GM18520 (cell line): ENCODE data around the gene SNX24.
"Not testable (repeated sequence)": the region's sequence is repeated elsewhere in the genome, so short reads cannot be mapped to it uniquely, and the experiment has no call there.

Experiments
- ATAC-seq: cut with Tn5 transposase; IDR thresholded peaks from one replicate; pipeline ENCODE4 v1.9.1; 2021; ENCODE audit not compliant: unreplicated experiment

The SNX24 gene, protein sequence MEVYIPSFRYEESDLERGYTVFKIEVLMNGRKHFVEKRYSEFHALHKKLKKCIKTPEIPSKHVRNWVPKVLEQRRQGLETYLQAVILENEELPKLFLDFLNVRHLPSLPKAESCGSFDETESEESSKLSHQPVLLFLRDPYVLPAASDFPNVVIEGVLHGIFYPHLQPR

DNA sequence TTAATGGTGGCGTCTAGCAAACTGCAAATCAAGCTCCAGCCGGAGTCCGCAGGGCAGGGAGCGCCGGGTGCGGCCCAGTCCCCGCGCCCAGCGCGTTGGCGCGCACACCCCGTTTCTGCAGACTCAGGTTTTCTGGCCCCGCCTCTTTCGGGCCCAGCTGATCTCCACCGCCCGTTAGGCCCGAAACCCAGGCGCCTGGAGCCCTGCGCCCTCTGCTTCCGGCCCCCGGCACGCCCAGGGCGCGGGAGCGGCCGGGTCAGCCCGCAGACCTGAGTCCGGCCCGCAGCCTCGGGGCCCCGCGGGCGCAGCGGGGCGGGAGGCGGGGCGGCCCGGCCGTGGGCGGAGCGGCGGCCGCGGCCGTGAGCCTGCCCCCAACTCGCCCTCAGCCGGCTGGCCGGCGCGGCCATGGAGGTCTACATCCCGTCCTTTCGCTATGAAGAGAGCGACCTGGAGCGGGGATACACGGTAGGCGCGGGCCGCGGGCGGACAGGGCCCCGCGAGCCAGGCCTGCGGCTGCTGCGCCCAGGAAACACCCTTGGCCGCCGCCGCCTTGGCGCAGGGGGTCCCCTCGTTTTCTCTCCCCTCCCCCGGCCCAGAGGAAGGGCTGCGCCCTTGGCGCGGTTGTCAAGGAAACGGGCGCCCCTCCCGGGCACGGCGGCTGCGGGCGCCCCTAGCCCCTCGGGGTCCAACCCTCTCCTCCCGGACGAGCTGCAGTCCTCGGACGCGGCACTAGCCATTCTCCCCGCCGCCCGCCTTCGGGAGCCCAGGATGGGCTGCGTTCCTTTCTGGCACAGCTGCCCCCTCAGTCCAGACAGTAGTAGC, at the start of gene SNX24:
TSS of gene SNX24 (plus strand) at position 385 of the 822 bp plus-strand sequence. CDS start at position 406, 21 bp downstream.
- peak; percentile 85 for ATAC-seq

- no peak for ATAC-seq
Observed at GRCh38 chr5:122805481-122805880, 39.9 kb upstream of the SNX24 start.

DNA sequence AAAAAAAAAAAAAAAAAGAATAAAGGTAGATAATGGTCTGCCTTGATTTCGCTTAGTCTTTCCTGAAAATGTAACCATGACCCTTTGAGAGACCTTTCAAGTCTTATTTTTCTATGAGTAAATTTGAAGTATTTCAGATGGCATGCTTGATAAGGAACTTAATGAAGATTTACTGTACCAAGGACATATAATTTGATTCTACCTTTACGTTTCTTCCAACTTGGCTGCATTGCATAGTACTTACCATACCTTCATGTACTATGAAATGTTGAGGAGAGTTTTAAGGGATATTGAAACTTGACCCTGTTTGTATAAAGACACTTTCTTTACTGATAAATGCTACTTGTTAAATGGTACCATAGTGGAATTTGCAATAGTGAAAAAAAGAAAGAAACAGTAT, 35.0 kb upstream of the SNX24 start:
- no peak for ATAC-seq

DNA sequence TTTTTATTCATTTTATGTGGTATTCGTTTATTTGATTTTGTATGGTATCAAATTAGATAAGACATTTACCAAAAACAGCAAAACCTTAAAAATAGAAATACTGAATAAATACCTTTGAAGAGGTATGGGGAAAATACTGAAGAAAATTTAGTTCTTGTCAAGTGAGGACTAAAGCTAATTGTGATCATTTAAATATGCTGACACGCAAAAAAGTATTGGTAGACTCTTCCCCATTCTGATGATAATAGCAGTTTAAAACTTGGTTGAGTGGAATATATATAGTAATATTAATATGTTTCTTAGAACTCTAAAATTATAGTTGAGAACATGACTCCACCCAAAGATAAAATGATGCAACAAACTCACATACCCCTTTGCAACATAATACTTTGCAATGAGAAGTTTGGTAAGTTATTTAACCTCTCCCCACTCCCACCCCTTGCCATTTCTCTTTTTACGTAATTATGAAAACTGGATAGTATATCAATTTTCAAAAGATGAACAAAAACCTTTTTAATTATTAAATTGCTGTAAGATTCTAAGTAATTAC, 30.1 kb upstream of the SNX24 start:
- no peak for ATAC-seq

- no peak for ATAC-seq
Observed at GRCh38 chr5:122816756-122817155, 28.7 kb upstream of the SNX24 start.

DNA sequence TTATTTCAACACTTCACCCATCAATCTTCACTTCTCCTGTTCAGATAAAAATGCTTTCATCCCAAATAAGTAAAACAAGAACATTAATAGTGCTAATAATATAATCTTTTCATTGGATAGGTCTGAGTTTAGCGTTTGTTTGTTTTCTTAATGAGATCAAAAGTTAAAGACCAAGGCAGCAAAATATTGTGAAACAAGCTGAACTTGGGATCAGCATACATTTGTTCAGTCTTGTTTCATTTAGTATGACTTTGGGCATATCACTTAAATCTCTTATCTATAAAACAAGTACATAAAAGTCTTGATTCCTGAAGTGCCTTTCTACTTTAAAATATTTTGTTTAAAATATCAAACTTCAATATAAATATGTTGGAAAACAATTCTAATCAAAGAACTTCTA, 13.4 kb upstream of the SNX24 start:
- no peak for ATAC-seq

DNA sequence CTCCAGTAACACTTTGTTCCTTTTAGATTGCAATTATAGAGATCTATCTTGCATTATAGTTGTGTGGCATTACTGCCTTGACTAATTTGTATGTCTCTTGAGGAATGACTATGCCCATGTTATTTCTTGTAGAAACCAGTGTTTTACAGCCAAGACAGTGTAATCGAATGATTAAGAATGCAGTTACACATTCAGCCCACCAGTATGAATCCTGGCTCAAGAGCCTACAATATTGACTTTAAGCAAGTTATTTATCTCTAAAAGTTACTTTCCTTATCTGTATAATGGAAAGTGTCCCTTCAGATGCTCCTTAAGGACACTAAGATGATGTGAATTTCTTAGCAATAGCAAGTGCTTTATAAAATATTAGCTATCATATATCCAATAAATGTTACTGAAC, 9.7 kb upstream of the SNX24 start:
- no peak for ATAC-seq

GRCh38 chr5:122836947-122837346, 8.5 kb upstream of the SNX24 start:
- no peak for ATAC-seq

DNA sequence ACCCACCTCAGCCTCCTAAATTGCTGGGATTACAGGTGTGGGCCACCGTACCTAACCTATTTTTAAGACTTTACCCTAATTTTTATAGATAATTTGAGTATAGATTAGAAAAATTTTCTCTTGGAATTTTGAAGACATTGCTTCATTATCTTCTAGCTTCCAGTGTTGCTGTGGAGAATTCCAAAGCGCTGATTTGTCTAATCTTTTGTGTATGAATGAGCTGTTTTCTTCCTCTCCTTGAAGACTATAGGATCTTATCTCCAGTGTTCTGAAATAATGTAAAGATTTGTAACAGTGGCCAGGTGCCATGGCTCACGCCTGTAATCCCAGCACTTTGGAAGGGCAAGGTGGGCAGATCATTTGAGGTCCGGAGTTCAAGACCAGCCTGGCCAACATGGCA, 5.7 kb upstream of the SNX24 start:
- no peak for ATAC-seq

DNA sequence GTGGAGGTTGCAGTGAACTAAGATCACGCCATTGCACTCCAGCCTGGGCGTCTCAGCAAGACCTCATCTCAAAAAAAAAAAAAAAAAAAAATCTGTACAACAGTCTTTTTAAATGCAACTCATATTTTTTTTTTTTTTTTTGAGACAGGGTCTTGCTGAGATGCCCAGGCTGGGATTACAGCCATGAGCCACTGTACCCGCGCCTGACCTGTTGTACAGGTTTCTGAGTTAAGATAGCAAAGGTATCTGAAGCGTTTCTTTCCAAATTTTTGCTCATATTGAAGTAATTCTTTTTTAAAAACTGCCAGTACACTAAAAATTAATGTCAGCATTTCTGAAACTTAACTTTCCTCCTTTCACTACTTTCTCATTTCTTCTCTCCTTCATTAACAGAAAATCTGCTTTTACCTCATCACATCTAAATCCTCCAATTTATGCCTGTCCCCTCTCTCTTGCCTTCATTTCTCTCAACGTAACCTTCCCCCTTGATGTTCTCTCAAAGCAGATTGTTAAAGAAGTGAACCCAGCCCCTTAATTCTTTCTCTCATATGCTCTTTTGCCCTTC, 3.3 kb upstream of the SNX24 start:
- ATAC-seq: no peak

DNA sequence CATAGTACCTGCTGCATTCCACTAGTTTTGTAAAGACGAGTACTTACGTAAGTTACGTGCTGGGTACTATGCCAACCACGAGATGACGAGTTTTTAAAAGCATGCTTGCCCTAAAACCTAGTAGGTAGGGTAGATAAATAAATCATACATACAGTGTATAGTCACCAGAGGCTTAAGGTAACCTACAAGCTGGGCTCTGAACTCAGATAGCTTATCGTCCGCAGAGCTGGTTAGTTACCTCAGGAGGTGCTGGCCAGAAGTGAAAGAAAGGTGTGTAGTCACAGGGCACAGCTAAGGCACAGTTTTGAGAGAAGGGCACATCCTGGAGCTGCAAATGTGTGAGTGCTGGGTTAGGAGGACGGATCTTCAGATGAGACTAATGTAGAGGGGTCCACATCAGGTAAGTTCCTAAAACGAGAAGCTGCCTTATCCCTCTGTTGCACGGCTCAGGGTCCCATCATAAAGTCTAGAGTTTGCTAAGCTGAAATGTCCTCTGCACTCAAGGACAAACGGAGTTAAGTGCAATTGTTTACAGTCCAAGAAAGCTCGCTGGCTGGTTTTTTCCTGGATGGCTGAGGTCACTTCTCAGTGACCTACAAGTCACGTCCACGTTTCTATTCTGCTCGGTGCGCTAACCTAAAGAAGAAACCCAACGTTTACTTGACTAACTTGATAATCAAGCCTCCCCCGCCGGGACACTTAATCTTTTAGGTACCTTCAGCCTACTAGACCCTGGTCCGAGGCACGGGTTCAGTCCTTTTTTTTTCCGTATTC, 1.1 kb upstream of the SNX24 start:
- no peak for ATAC-seq

DNA sequence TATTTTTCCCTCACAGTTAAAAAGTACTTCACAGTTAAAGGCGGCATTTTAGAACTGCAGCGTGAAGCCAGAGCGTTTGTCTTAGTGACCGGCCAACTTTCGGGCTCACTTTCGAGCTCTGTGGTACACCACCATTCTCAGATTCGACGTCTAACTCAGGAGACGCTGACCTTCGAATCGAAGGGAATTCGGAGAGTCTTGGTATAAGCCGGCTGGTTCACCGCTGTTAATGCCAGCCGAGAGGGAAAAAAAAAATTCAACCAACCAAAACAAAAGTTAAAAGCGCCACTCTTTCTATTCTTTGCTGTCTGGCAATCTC, 544 bp upstream of the SNX24 start:
- peak; percentile 18 for ATAC-seq

DNA sequence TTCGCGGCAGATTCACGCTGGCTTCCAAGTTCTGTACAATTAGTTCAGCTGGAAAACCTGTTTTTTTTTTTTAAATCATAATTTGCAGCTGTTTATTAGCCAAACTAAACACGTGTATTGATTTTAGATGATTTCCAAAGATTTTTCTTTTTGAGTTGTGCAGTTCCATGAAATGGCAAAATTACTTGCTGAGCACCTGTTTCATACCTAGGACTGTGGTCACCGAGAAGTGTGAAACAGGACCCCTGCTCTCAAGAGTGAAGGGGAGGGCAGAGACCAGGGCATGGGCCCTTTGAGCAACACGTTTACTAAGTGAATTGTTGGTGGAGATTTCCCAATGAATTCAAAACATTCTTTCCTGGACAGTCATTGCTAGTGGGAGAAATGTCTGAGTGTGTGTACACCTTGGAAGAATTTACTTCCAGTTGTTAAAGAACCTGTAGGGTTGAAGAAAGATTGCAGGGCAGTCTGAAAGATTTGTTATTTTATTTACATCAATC, 688 bp downstream of the SNX24 start:
- ATAC-seq: no peak

DNA sequence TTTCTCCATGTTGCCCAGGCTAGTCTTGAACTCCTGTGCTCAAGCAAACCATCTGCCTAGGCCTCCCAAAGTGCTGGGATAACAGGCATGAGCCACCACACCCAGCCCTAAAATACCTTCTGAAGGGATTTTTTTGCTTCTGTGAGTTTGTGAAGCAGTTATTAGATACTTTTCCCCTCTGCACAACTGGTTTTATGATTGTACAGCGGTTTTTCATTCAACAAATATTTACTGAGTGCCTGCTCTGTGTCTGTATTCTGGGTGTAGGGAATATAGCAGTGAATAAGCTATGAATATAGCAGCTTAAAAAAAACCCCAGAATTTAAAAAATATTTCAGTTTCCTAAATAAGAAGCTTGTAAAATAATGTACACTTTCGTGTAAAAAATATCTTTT, 2.3 kb downstream of the SNX24 start:
- no peak for ATAC-seq

DNA sequence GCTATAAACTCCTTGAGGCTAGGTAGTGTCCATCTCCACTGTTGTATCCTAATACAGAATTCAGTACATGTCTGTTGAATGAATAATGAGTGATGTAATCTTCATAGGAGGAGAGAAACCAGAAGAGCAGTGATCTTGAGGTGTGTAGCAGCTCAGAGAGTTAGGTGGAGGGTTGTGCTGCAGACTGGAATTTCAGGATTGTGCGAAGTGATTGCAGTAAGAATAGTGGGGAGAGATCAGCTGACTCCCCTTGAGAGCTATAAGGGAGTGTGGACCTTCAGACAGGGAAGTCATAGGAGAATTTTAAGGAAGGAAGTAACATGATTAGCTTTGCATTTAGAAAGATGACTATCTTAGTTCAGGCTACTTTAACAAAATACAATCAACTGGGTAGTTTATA, 4.4 kb downstream of the SNX24 start:
- ATAC-seq: no peak

- ATAC-seq: not testable (repeated sequence)
Observed at GRCh38 chr5:122857538-122857937, 12.1 kb downstream of the SNX24 start.

DNA sequence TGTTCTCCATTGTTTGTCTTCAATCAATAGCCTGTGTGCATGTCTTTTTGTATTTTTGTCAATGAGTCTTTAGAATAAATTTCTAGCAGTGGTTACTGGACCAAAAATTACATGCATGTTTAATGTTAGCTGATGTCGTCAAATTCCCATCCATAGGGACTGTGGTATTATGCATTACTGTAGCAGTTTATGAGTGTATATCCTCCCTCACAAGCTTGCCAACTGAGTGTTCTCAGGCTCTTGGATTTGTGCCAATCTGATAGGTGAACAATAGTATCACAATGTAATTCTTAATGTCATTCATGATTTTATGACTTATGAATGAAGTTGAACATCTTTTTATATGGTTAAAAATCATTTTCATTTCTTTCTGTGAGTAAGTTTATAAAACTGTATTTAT, 13.0 kb downstream of the SNX24 start:
- ATAC-seq: no peak

DNA sequence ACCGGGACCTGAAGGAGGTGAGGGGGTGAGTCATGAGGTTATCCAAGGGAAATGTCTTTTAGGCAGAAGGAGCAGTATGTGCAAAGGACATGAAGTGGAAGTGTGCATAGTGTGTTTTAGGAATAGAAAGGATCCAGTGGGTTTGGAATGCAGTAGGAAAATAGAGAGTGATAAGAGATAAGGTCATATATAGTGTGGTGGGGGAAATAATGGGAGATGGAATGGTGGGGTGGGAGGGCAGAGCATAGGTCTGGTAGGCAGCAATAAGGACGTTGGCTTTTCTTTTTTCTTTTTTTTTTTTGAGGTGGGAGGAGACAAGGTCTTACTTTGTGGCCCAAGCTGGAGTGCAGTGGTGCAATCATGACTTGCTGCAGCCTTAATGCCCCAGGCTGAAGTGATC, 17.8 kb downstream of the SNX24 start:
- ATAC-seq: no peak

DNA sequence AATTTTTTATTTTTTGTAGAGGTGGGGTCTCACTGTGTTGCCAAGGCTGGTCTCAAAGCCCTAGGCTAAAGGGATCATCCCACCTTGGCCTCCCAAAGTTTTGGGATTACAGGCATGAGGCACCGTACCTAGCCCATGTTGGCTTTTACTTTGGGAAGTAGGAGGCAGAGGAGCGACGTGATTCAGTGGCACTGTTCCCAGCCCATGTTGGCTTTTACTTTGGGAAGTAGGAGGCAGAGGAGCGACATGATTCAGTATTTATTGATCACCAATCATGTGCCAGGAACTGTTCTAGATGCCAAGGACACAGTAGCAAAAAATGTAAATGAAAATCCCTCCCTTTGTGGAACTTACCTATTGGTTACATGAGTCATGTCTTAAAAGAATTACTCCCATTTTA, 18.3 kb downstream of the SNX24 start:
- no peak for ATAC-seq

DNA sequence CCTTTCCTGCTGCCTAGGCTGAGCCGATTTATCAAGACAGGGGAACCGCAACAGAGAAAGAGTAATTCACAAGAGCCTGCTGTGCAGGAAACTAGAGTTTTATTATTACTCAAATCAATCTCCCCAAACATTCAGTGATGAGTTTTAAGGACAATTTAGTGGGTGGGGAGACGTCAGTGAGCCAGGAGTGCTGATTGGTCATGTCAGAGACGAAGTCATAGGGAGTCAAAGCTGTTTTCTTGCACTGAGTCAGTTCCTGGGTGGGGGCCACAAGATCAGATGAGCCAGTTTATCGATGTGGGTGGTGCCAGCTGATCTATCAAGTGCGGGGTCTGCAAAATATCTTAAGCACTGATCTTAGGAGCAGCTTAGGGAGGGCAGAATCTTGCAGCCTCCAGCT, 19.0 kb downstream of the SNX24 start:
- ATAC-seq: no peak

DNA sequence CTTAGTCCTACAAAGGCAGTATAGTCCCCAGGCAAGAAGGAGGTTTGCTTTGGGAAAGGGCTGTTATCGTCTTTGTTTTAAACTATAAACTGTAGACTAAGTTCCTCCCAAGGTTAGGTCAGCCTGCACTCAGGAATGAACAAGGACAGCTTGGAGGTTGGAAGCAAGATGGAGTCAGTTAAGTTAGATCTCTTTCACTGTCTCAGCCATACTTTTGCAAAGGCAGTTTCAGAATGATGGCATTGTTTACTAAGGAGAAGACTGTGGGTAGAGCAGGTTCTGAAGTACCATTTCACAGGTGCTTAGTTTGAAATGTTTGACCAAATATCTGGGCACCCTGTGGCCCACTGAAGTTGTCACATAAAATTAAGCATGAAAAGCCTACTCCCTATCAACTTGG, 19.4 kb downstream of the SNX24 start:
- ATAC-seq: no peak
